Subcutaneous adipose tissue (tissue), 4 donors: ENCODE results near the gene RAN. TPM values are rescaled to one million over a fixed set of nuclear protein-coding genes. Genes with fewer than 3 reads are reported as not detected.

ENCODE experiments used
- CTCF ChIP-seq: fragments of 450-650 bp; IDR thresholded peaks from one replicate; pipeline ENCODE4 v1.5.1; 2016; ENCODE audit warnings: low read depth, mild to moderate bottlenecking, control low read depth, antibody characterized with exemption, moderate library complexity
- total RNA-seq, 4 donors: library from RNA; depleted of rRNA; stranded (reverse); fragments of >200 nt; gene quantifications; one replicate each; pipeline ENCODE4 v1.1.0, GENCODE V29; 2016

The RAN gene
- total RNA-seq, 4 donors from 2014 or later, result 82.3 to 237 (median 128) TPM

DNA sequence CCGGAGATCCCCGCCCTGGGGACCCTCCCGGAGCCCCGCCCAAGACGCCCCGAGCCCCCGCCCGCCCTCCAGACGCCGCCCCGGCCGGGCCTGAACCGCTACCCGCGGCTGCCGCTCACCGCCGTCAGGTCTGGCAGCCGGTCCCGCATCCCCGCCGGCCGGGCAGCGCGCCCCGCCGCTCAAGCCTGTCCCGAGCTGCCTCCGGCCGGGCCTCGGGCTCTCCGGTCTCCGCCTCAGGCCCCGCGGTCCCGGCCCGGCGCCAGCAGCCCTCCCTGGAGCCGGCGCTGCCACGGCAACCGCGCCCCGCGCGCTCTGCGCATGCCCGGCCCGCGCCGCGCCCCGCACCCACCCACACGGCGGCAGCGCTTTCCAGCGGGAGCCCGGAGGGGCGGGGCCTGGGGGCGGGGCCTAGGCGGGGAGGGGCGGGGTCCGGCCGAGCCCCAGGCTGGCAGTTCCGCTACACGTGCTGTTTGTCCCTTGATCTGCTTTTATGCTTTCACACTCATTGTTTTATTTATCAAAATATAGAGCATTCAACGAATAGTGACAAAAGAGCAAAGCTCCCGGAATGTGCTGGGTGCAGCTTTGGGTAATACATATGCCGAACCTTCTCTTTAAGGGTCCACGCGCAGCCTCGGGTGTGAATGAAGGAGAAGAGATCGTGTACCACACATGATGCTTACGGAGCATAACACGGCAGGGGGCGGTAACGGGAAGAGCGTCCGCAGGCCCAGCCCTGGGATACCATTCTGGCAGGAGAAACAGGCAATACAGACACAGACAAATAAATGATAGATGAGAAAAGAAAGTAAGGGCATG is 32.7 kb upstream of the RAN start, which contains the start of gene STX2:
Gene STX2, minus strand, starts transcription at position 300 of the 819 bp plus-strand sequence. Its CDS starts 151 bp downstream, at position 149.
- no peak for TF ChIP-seq CTCF

DNA sequence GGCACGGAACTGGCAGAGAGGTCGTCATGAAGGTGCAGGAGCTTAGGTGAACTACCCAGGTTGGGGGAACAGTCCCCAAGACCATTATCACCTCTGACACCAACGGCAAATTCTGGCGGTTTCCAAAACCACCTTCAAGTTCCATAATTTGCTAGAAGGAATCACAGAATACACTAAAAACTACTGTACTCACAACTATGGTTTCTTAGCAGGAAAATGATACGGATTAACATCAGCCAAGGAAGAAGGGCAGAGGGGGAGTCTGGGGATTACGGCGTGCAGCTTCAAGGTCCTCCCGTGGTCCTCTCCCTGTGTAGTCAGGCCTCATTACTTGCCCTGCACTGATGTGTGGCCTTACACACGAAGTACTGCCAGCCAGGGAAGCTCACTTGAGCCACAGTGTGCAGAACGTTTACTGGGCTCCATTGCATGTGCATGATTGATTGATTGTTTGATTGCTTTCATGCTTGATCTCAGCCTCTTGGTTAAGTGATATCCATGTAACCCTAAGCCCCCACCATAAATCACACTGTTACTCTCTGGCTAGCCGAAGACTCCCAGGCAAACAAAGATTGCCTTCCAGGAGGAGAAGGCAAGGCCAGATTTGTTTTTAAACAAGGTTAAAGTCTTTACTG is 32.0 kb upstream of the RAN start:
- TF ChIP-seq CTCF, result no peak

DNA sequence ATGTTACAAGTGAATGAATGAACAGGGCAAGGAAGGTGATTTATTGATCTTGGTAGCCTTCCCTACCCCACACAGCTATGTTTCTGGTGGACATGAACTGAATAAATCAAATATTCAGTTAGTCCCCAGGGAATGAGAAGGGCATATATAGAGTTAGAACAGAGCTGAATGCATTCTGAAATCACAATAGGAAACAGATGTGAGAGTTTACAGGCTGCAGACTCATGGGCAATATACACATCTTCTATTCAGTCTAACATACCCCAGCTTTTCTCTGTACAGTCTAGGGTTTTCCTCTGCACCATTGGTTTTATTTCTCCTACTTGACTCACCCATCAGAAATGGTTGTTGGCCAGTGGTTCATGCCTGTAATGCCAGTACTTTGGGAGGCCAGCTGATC is 25.5 kb upstream of the RAN start:
- TF ChIP-seq CTCF, result no peak

DNA sequence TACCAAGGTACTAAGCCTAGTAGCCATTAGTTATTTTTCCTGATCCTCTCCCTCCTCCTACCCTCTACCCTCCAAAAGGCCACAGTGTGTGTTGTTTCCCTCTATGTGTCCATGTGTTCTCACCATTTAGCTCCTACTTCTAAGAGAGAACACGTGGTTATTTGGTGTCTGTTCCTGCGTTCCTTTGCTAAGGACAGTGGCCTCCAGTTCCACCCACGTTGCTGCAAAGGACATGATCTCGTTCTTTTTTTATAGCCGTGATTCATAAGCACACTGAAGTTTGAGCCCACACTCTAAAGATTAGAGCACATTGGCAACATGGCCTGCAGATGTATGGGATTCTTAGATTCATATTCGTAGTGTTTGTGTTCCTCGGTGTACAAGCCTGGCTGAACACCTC is 24.8 kb upstream of the RAN start:
- TF ChIP-seq CTCF, result no peak

DNA sequence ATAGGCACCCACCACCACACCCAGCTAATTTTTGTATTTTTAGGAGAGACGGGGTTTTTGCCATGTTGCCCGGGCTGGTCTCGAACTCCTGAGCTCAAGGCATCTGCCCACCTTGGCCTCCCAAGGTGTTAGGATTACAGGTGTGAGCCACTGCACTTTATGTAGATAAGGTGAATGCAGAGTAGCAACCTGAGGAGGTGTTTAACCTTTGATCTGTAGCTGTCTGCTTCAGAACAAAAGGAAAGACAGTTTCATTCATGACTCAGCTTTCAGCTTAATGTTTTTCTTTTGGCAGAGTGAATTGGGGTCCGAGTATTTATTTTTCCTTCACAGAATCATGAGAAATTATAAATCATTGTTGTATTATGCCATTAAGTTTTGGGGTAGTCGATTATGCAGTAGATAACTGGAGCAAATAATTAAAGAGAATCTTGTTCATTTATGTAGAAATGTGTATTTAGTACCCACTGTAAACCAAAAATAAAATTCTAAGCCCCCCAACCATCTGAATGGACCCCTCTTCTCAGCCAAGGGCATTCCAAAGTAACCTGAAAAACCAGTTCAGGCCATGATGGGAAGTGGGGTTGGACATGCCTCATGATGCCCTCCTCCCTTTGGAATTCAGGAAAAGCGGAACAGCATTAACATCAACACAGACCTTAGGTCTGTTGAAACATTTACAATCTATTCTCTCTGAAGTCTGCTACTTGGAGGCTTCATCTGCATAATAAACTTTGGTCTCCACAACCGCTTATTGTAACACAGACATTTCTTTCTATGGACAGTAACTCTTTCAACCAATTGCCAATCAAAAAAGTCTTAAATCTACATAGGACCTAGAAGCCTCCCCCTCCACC is 22.1 kb upstream of the RAN start:
- TF ChIP-seq CTCF, result no peak

DNA sequence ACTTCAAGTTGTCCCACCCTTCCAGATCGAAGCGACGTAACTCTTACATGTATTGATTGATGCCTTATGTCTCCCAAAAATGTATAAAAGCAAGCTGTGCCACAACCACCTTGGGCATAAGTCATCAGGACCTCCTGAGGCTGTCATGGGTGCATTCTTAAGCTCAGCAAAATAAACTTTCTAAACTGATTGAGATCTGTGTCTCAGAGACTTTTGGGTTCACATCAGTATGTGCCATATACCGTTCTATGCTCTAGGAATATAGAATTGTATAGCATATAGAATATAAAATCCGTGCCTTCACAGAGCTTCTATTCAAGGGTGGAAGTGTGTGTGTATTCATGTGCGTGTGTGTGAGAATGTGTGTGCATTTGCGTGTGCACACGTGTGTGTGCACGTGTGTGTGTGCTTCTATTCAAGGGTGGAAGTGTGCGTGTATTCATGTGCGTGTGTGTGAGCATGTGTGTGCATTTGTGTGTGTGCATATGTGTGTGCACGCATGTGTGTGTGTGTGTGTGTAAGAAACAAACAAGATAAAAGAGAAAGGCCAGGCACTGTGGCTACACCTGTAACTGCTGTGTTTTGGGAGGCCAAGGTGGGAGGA is 21.3 kb upstream of the RAN start:
- TF ChIP-seq CTCF, result no peak
